GM18909 (cell line): ENCODE measurements around the gene TAS1R2.
"Not testable (repeated sequence)": the region's sequence is repeated elsewhere in the genome, so short reads cannot be mapped to it uniquely, and the experiment has no call there.

Source experiments
- ATAC-seq: cut with Tn5 transposase; IDR thresholded peaks from one replicate; pipeline ENCODE4 v1.9.1; 2021; ENCODE audit warnings: mild to moderate bottlenecking; ENCODE audit not compliant: unreplicated experiment, poor library complexity

TAS1R2 gene

DNA sequence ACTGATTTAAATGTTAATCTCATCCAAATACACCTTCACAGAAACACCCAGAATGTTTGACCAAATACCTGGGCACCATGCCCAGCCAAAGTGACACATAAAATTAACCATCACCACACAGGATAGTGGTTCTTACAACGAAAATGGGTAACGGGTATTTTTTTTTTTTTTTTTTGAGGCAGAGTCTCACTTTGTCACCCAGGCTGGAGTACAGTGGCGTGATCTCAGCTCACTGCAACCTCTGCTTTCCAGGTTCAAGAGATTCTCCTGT lies 11.1 kb upstream of the TAS1R2 start:
- not testable (repeated sequence) for ATAC-seq

DNA sequence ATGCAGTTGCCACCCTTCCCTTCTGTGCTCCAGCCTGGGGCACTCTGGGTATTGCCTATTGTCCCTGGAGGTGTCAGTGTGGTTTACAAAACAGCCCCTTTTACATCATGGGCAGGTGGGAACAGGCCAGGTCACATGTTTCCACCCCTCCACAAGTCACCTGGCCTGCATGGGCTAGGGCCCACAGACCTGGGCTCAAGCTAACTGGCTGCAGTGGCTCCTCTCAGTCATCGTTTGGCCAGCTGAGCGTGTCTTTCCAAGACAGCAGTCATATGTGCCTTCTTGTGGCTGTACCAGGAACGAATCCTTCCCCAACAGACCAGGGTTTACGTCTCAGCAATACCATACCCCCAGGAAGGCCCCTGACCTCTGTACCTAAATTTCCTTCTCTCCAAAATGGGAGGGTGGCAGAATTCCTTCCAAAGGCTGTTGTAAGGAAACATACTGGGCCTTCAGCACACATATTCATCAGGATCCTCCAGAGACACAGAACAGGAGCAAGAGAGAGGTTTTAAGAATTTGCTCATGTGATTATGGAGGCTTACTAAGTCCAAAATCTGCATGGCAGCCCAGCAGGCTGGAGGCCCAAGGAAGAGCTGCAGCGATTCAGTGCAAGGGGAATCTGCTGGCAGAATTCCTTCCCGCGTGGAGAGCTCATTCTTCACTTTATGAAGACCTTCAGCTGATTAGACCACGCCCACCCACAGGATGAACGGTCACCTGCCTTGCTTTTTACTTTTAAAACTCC lies 10.6 kb upstream of the TAS1R2 start:
- no peak for ATAC-seq

DNA sequence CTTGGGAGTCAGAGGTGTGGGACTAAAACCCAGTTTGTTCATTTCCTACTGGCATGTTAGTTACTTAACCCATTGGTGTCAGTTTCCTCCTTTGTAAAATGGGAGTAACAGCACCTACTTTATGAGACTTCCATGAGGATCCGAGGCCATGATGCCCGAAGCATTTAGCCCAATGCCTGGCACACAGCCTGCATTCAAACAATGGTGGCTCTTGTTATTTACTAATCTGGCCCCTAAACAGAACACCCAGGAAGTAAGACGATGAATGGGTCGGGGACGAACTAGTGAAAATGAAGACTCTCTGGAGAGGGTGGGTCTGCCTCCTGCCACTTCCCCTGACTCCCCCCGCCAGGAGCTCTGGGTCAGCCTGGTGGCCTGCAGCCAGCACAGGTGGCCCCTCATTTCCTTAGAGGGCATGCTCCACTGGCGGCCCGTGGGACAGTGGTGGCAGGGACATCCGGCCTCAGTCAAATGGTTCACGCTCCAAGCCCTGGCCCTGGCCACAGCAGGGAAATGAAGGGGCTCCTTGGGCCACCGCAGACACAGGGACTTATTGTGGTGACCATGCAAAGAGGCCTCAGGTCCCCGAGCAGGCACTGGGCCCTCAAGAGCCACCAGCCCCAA lies 9.5 kb upstream of the TAS1R2 start:
- ATAC-seq = no peak

GRCh38 chr1:18868354-18868753 lies 8.9 kb upstream of the TAS1R2 start:
- no peak for ATAC-seq

DNA sequence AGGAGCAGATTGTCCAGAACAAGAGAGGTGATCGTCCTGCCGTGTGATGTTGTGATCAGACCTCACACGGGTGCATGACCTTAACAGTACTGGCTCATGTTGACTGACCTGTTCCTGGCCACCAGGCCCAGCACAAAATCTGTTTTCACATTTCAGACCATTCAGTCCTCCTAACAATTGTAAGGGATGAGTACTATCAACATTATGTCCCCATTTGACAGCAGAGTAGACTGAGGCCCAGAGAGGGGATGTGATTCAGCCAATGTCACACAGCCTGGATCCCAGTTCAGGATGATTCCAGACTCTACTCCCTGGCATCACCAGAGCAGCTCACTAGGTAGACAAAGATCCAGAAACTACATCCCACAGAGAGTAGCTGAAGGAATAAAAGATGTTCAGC lies 7.4 kb upstream of the TAS1R2 start:
- ATAC-seq = no peak

DNA sequence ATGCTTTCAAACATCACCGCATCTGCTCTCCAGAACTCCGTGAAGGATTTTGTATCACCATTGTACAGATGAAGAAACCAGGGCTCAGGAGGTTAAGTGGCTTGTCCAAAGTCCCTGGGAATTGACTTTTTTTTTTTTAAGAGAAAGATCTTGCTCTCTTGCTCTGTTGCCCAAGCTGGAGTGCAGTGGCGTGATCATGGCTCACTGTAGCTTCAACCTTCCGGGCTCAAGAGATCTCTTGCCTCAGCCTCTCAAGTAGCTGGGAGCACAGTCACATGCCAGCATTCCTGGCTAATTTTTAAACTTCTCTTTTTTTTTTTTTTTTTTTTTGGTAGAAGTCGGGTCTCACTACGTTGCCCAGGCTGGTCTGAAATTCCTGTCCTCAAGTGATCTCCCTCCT lies 6.9 kb upstream of the TAS1R2 start:
- no peak for ATAC-seq

DNA sequence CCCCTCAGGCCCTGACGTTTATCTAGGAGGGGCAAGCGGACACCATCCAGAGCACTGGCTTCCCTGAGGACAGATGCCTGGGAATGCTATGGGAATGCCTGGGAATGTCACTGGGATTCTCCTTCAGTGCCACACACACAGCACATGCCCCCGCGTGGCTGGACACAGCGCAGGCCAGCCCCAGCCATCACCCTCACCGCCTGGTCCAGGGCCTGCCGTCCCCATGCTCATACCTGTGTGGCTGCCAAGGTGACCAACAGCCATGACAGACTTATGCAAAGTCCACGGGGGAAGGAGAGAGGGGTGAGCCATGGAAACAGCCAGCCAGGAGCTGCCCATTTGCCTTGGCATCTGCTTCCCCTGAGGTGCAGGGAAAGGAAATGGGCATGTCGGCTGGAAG lies 5.7 kb upstream of the TAS1R2 start:
- no peak for ATAC-seq

DNA sequence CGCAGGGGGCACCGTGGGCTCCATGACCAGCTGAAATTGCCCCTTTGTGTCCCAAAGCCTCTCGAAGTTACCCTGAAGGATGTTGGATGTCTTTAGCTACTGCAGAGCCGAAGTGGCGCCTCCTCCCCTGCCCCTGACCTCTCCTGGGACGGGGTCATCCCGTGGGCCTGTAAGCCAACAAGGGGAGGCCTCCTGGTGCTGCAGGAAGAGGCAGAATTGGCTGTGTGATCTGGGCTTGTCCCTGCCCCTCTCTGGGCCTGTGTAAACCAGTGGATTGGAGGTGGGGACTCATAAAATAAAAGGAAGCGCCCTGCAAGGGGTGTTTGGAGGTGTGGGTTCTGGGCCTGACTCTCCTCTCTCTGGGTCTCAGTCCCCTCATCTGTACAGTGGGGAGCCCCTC lies 2.1 kb upstream of the TAS1R2 start:
- ATAC-seq = no peak

- no peak for ATAC-seq
Observed at GRCh38 chr1:18861082-18861481, 1.6 kb upstream of the TAS1R2 start.

- no peak for ATAC-seq
Observed at GRCh38 chr1:18858070-18858688, 1.3 kb downstream of the TAS1R2 start.

- no peak for ATAC-seq
Observed at GRCh38 chr1:18856435-18856834, 3.0 kb downstream of the TAS1R2 start.

DNA sequence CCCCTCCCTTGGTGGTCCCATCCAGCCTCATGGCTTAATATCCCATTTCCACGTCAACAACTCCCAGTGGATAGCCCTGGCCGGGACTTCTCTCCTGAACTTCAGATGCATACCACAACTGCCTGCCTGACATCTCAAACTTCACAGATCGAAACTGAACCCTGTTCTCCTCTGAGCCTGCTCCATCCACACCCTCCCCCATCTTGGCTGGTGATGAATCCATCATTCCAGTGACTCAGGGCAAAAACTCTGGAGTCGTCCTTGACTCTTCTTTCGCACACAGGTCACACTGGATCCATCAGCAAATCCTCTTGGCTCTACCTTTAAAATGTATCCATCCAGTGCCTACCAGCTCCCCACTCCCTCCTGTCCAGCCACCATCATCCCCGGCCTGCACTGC lies 3.9 kb downstream of the TAS1R2 start:
- ATAC-seq = no peak

GRCh38 chr1:18854331-18855025 lies 5.0 kb downstream of the TAS1R2 start:
- ATAC-seq = no peak

DNA sequence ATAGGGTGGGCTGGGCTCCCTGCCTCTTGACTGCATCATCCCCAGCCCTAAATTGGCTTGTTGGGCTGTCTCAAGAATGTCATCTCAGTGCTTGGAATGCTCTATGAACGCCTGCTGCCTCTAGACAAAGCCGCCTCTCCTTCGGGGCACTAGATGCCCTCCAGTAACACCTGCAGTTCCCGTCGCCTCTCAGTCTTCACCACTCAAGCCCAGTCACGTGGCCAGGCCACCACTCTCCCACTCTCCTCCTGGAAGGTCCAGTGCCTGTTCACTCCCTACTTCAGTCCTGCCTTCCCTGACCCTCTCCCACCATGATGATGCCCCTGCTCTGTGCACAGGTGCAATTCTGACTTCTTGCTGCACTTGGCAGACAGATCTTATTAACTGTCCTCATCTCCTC lies 7.0 kb downstream of the TAS1R2 start:
- ATAC-seq = no peak

- no peak for ATAC-seq
Observed at GRCh38 chr1:18849261-18849711, 10.2 kb downstream of the TAS1R2 start.

GRCh38 chr1:18847723-18848122 lies 11.7 kb downstream of the TAS1R2 start:
- ATAC-seq = not testable (repeated sequence)

DNA sequence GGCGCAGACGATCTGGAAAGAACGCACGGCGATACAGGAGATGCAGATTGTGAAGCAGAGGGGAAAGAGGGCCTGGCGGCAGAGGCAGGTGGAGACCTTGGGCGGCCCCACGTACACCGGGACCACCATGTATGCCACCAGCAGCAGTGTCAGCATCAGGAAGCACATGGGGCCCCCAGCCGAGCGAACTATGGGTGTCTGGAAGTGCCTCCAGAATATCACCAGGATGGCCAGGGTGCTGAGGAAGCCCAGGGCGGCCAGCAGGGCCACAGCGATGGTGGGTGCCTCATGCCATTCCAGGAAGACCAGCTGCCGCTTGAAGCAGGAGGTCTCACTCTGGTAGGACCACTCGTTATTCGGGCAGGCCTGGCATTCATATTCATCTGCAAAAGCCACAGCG lies 19.3 kb downstream of the TAS1R2 start:
- no peak for ATAC-seq

- ATAC-seq = no peak
Observed at GRCh38 chr1:18836654-18837053, 22.8 kb downstream of the TAS1R2 start.

GRCh38 chr1:18832319-18832718 lies 27.1 kb downstream of the TAS1R2 start:
- not testable (repeated sequence) for ATAC-seq

DNA sequence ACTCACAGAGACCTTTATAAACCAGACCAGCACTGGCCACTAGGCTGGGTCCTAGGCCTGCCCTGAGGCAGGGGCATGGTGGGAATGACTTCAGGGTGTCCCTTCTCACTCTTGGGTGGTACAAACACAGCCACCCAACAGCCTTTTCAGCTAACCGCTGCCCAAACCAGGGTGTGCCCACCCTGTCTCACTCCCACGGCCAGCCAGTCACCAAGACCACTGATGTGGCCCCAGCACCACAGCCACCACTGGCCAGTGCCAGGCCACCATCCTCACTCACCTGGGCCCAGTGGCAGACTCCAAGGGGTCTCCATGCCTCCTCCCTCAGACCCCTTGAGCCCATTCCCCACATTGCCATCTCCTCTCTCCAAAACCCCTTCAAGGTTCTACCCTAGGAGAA lies 27.8 kb downstream of the TAS1R2 start:
- no peak for ATAC-seq

- ATAC-seq = no peak
Observed at GRCh38 chr1:18830596-18830995, 28.9 kb downstream of the TAS1R2 start.
